HepG2 (cell line): ENCODE data around the gene APLP1.

Source experiments
- CTCF ChIP-seq: sonication (generic); formaldehyde crosslinking; IDR thresholded peaks from 2 replicates; pipeline ENCODE4 v1.5.0; 2020; ENCODE audit warnings: mild to moderate bottlenecking, missing genetic modification reagents, moderate library complexity
- E2F2 ChIP-seq: sonication (generic); formaldehyde crosslinking; IDR thresholded peaks from 2 replicates; pipeline ENCODE4 v1.4.0; 2020; ENCODE audit warnings: missing genetic modification reagents, borderline replicate concordance
- ELK4 ChIP-seq: sonication (generic); formaldehyde crosslinking; IDR thresholded peaks from 2 replicates; pipeline ENCODE4 v1.9.0; 2021; ENCODE audit warnings: missing genetic modification reagents, borderline replicate concordance
- JUNB ChIP-seq: sonication (generic); formaldehyde crosslinking; IDR thresholded peaks from 2 replicates; pipeline ENCODE4 v1.8.0; 2022; ENCODE audit warnings: missing genetic modification reagents, mild to moderate bottlenecking, borderline replicate concordance
- MAX ChIP-seq: IDR thresholded peaks from 2 replicates; pipeline ENCODE4 v1.6.1; 2012; ENCODE audit warnings: inconsistent platforms
- NFE2L2 ChIP-seq: fragments of 150-350 bp; IDR thresholded peaks from 2 replicates; pipeline ENCODE4 v1.6.1; 2014; ENCODE audit warnings: low read length
- NPAS2 ChIP-seq: sonication (generic); formaldehyde crosslinking; IDR thresholded peaks from 2 replicates; pipeline ENCODE4 v1.8.0; 2022; ENCODE audit warnings: mild to moderate bottlenecking, missing genetic modification reagents, borderline replicate concordance
- RFX1 ChIP-seq: fragments of 450-650 bp; IDR thresholded peaks from 2 replicates; pipeline ENCODE4 v1.6.1; 2017
- YEATS2 ChIP-seq: sonication (generic); formaldehyde crosslinking; IDR thresholded peaks from 2 replicates; pipeline ENCODE4 v1.4.0; 2020; ENCODE audit warnings: missing genetic modification reagents, borderline replicate concordance
- ZKSCAN1 ChIP-seq: fragments of 150-350 bp; IDR thresholded peaks from 2 replicates; pipeline ENCODE4 v1.6.1; 2014; ENCODE audit warnings: low read length
- ZNF224 ChIP-seq: sonication (generic); formaldehyde crosslinking; IDR thresholded peaks from 2 replicates; pipeline ENCODE4 v1.5.0; 2020; ENCODE audit warnings: mild to moderate bottlenecking, missing genetic modification reagents
- ZNF33B ChIP-seq: sonication (generic); formaldehyde crosslinking; IDR thresholded peaks from 2 replicates; pipeline ENCODE4 v1.5.1; 2020; ENCODE audit warnings: mild to moderate bottlenecking, missing genetic modification reagents
- ZNF564 ChIP-seq: sonication (generic); formaldehyde crosslinking; IDR thresholded peaks from 2 replicates; pipeline ENCODE4 v1.8.1; 2023; ENCODE audit warnings: mild to moderate bottlenecking, missing genetic modification reagents
- ZNF737 ChIP-seq: sonication (generic); formaldehyde crosslinking; IDR thresholded peaks from 2 replicates; pipeline ENCODE4 v1.5.0; 2020; ENCODE audit warnings: missing genetic modification reagents, mild to moderate bottlenecking, borderline replicate concordance

- TF ChIP-seq ZKSCAN1 = no peak
- TF ChIP-seq YEATS2 (CRISPR knock-in tag) = no peak
- TF ChIP-seq NFE2L2 = no peak
- TF ChIP-seq JUNB (CRISPR knock-in tag) = no peak
- TF ChIP-seq ZNF224 (CRISPR knock-in tag) = no peak
- no peak for TF ChIP-seq ZNF33B (CRISPR knock-in tag)
- TF ChIP-seq RFX1 = no peak
- no peak for TF ChIP-seq ZNF564
- TF ChIP-seq E2F2 = no peak
- no peak for TF ChIP-seq CTCF
- no peak for TF ChIP-seq ELK4
- TF ChIP-seq ZNF737 (CRISPR knock-in tag) = no peak
- no peak for TF ChIP-seq MAX
- no peak for TF ChIP-seq NPAS2 (CRISPR knock-in tag)
These were observed 52.6 kb downstream of the APLP1 start for GRCh38 chr19:35921012-35921411.
